GF-D8 (cell line): ENCODE data around the gene CYB5R4.

Experiments
- DNase-seq: peaks from one replicate; lab custom pipeline; 2025; lab: John Stamatoyannopoulos, UW

The CYB5R4 gene

DNA sequence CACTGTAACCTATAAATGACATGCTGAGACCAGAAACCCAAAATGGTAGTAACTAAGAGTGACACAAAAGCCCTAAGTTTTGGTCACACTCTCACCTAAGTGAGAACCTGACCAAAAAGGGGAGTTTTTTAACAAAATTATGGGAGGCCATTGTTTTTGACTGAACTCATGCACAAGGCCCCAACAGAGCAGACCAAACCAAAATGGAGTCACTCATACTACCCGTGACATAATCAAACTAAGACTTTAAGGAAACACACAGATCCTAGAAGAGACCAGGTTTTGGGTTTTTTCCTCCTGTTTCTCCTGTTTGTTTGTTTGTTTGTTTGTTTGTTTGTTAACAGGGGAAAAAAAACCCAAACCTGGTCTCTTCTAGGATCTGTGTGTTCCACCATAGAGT lies 124.9 kb downstream of the CYB5R4 start:
- no peak for DNase-seq

GRCh38 chr6:83985308-83985713 lies 125.8 kb downstream of the CYB5R4 start:
- DNase-seq = no peak

GRCh38 chr6:83985715-83986114 lies 126.2 kb downstream of the CYB5R4 start:
- DNase-seq = no peak

DNA sequence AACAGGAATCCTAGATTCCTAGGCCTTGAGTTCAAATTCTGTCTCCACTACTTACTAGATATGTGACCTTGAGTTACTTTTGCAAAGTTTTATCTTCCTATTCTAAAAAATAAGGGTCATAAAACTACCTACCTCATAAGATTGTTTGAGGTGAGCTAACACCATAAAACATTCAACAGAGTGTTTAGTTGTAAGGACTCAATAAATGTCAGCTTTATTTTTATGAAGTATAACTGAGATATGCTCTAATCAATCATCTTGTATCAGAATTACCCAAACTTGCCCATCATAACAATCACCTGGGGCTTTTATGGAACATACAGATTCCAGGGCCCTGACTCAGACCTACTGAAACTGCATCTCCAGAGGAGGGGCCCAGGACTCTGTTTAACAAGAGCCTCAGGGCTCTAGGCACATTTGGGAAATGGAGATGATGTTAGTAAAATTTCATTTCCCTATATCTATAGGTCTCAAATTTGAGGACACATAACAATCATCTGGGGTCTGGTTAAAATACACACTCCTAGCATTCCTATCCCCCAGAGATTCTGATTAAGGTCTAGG lies 138.6 kb downstream of the CYB5R4 start:
- DNase-seq = no peak

DNA sequence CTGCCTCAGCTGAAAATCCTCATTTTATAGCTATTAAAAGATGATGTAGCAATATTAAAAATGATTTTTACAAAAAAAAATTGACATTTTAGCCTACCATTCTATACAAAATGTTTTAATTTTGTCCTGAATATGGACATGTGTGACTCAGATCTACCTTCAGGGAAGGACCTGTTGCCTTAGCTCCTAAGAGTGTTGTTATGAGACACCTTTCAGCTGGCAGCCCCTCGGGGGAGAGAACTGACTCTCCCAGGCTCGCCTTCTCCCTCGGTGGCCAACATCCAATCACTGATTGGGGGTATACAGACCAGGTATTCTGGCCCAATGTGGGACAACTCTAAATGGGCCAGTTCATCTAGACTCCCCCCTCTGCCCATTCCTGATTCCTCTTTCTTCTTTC lies 141.6 kb downstream of the CYB5R4 start:
- no peak for DNase-seq

DNA sequence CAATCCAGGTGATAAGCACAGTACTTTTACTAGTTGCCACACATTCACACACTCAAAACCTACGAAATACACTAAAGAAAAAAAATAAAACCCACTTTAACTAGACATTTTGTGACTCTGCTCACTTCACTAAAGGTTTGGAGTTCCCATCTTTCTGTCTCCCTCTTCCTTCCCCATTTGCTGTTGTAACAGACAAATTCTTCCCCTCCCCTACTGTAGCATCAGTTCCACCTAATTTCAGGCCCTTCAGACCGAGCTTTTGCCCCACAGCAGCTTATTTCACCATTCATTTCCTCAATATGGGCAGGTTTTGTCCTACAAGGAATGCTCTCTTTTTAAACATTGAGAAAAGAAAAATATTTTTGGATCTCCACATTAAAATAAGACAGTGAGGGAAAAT lies 142.7 kb downstream of the CYB5R4 start:
- DNase-seq = no peak

GRCh38 chr6:84003131-84003530 lies 143.6 kb downstream of the CYB5R4 start:
- DNase-seq = no peak

GRCh38 chr6:84003654-84004053 lies 144.2 kb downstream of the CYB5R4 start:
- no peak for DNase-seq

- no peak for DNase-seq
These were observed 148.4 kb downstream of the CYB5R4 start for GRCh38 chr6:84007871-84008270.

DNA sequence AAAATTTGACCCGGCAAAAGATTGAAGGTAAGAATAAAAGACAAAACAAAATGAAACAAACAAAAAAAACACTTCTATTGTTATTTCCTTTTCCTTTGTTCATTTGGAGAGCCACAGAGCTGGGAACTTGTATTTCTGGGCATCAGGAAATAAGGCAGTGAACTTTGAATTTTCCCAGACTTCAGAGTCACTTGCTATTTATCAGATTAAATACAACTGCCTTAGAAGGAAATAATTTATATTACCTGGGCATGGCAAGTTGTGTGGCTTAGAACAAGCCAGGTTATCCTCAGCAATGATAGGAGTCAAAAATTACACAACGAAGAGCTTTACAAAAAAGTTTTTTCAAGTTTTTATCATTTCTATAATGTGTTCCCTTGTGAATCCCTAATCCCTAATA lies 153.9 kb downstream of the CYB5R4 start:
- no peak for DNase-seq

GRCh38 chr6:84013931-84014330 lies 154.4 kb downstream of the CYB5R4 start:
- DNase-seq = no peak

DNA sequence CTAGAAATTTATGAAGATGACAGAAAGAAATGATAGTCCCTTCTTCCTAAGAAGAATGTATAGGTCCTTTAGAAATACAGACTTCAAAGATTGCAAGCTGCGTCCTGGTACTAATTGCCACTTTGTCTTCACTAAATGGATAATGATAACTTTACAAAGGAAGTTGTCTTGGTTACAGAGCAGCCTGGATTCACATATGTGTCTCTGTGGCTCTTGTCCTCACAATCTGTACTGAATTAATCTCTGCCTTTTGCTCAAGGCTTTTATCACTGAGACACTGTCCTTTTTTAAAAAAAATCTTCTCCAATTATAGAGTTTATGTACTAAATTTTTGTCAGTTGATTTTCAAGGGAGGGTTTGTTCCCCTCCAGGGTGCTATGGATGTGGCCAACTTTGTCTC lies 156.5 kb downstream of the CYB5R4 start:
- no peak for DNase-seq
